ENCODE measurements around the gene ORC3. TPM values are rescaled to one million over a fixed set of nuclear protein-coding genes. Genes with fewer than 3 reads are reported as not detected.

Gene ORC3
- total RNA-seq, 1 donor from 2014 or later, result 27.7 TPM

- Mint-ChIP-seq H3K36me3 (ENCODE audit: low read depth) (peaks cover 56% of the 10 kb centered on the region), H3K27ac (no peak overlapping the region), H3K4me3 (no peak overlapping the region), H3K4me1 (no peaks in the 10 kb centered on the region), H3K9me3 (no peaks in the 10 kb centered on the region), H3K27me3 (no peaks in the 10 kb centered on the region)
- CTCF ChIA-PET, result no interaction called here
- no peak for DNase-seq
- POLR2A ChIA-PET, result no interaction called here
- no peak for ATAC-seq (ENCODE audit: low read depth)
- intact Hi-C loops (cut with micrococcal nuclease), result no loop called here
- no peak for TF ChIP-seq CTCF (IDR thresholded peaks at IDR 0.05)
These were observed 43.9 kb downstream of the ORC3 start for GRCh38 chr6:87633851-87634250.

GRCh38 chr6:87636315-87636714 is 46.4 kb downstream of the ORC3 start:
- intact Hi-C loops (cut with micrococcal nuclease), result no loop called here
- no peak for DNase-seq
- ChIA-PET CTCF (no interaction called here), POLR2A (no interaction called here)
- Mint-ChIP-seq H3K27ac (no peak overlapping the region), H3K36me3 (ENCODE audit: low read depth) (peaks cover 53% of the 10 kb centered on the region), H3K4me3 (no peak overlapping the region), H3K27me3 (no peaks in the 10 kb centered on the region), H3K9me3 (no peaks in the 10 kb centered on the region), H3K4me1 (no peaks in the 10 kb centered on the region)
- no peak for TF ChIP-seq CTCF (IDR thresholded peaks at IDR 0.05)
- ATAC-seq (ENCODE audit: low read depth), result no peak

DNA sequence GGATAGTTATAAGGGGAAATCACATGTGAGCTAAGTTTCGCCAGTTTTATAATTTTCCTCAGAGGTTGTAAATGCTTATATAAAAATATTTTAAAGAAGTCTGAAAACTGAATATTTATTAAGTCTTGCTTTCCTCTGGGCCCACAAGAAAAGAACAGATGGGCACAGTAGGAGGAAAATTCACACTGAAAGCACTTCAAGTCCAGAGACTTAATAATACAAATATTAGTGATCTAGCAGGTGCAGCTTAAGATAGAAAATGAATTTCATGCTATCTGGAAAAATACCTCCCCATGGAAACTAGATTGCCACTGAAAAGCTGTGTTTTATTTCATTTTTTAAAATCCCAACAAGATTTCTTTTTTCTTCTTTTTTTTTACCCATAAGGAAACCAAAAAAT is 47.2 kb downstream of the ORC3 start:
- DNase-seq, result no peak
- ATAC-seq (ENCODE audit: low read depth), result no peak
- Mint-ChIP-seq H3K9me3 (no peaks in the 10 kb centered on the region), H3K27ac (no peak overlapping the region), H3K36me3 (ENCODE audit: low read depth) (peaks cover 53% of the 10 kb centered on the region), H3K4me3 (no peak overlapping the region), H3K4me1 (no peaks in the 10 kb centered on the region), H3K27me3 (no peaks in the 10 kb centered on the region)
- intact Hi-C loops (cut with micrococcal nuclease), result no loop called here
- POLR2A ChIA-PET, result no interaction called here
- CTCF ChIA-PET, result no interaction called here
- no peak for TF ChIP-seq CTCF (IDR thresholded peaks at IDR 0.05)

GRCh38 chr6:87639373-87639772 is 49.4 kb downstream of the ORC3 start:
- ATAC-seq (ENCODE audit: low read depth) (no peak), DNase-seq (no peak)
- Mint-ChIP-seq H3K4me3 (no peak overlapping the region), H3K36me3 (ENCODE audit: low read depth) (peaks cover 42% of the 10 kb centered on the region), H3K4me1 (no peaks in the 10 kb centered on the region), H3K27me3 (no peaks in the 10 kb centered on the region), H3K27ac (no peak overlapping the region), H3K9me3 (no peaks in the 10 kb centered on the region)
- TF ChIP-seq CTCF (IDR thresholded peaks at IDR 0.05), result no peak
- intact Hi-C loops (cut with micrococcal nuclease), result no loop called here
- ChIA-PET POLR2A (no interaction called here), CTCF (no interaction called here)

DNA sequence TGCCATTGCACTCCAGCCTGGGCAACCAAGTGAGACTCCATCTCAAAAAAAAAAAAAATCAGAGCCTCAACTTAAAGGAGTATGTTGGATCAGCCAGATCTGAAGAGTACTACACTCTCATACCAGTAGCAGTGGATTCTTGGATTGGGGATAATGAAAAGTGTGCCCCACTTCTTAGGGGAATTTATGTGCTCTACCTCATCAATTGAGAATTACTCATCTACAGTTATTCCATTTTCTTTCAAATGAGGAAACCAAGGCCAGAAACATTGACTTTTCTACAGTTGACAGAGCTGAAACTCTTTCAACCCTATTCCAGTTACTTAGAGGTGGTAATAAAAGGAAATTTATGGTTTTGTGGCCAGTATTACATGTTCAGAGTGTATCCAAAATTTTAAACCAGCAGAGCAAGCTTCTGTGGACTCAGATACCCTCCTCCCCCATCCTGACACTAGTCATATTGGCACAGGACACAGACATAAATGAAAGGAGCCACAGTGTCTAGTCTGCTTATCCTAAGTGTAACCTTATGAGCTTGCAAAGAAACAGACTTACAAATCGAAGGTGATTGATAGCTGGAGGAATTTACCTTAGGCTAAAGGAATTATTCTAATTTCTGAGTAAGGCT is 51.2 kb downstream of the ORC3 start:
- no peaks in the 10 kb centered on the region for H3K9me3 Mint-ChIP-seq
- no peak for TF ChIP-seq CTCF (IDR thresholded peaks at IDR 0.05)
- intact Hi-C loops (cut with micrococcal nuclease), result no loop called here
- H3K4me3 Mint-ChIP-seq, result no peak overlapping the region
- H3K27me3 Mint-ChIP-seq, result no peaks in the 10 kb centered on the region
- peaks cover 30% of the 10 kb centered on the region for H3K36me3 Mint-ChIP-seq (ENCODE audit: low read depth)
- peaks cover 8% of the 10 kb centered on the region for H3K4me1 Mint-ChIP-seq
- ChIA-PET POLR2A (no interaction called here), CTCF (no interaction called here)
- no peak for ATAC-seq (ENCODE audit: low read depth)
- no peak overlapping the region for H3K27ac Mint-ChIP-seq
- no peak for DNase-seq
